NCI-H1694 treated with DMSO at 0.1 percent for 48 hours (cell line): ENCODE results near the gene SCN5A.
A peak's percentile ranks its signal among the peaks of the same experiment; 100 is the strongest.

Experiments used
- DNase-seq: peaks from one replicate; lab custom pipeline; 2025; lab: John Stamatoyannopoulos, UW

SCN5A gene

DNA sequence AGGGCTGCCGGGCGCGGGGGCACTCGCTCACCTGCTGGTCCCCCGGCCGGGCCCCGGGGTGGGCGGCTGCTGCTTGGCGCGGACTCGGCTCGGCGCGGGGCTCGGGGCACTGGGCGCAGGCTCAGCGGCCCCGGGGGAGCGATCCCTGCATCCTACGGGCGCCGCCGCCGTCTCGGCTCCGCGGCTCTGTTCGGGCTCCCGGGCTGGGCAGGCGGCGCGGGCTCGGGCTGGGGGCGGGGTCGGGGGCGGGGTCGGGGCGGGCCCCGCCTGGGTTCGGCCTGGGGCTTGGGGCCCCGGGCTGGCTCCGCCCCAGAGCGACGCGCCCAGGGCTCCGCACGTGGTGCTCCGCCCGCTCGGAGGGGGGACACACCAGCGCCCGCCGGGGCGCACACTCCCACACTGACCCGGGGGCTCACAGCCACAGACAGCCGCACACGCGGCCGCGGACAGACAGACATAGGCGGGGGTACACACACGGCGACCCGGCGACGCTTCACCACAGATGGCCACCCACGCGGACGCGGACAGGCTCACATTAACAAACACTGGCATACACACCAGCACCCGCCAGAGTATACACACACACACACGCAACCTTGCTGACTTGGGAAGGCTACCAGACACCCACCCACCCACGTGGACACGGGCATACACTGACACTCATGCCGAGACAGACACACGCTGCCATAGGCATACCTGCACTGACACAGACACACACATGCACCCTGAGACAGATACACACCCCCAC is at the start of gene SCN5A:
SCN5A (minus strand) TSS at position 188 of the 748 bp plus-strand sequence. CDS start 16,380 bp downstream, outside the sequence.
- DNase-seq: no peak

GRCh38 chr3:38698760-38699159 is 49.3 kb upstream of the SCN5A start:
- no peak for DNase-seq

GRCh38 chr3:38698061-38698460 is 48.6 kb upstream of the SCN5A start:
- no peak for DNase-seq

GRCh38 chr3:38696034-38696433 is 46.5 kb upstream of the SCN5A start:
- no peak for DNase-seq

DNA sequence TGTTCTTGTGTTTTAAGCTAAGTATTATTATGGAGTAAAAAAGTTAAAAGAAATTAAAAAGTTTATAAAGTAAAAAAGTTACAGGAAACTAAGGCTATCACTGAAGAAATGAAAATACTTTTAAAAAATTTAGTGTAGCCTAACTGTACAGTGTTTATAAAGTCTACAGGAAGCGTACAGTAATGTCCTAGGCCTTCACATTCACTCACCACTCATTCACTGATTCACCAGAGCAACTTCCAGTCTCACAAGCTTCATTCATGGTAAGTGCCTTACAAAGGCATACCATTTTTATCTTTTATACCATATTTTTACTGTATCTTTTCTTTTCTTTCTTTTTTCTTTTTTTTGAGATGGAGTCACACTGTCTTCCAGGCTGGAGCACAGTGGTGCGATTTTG is 40.7 kb upstream of the SCN5A start:
- no peak for DNase-seq

- DNase-seq: no peak
Observed at GRCh38 chr3:38689774-38690173, 40.3 kb upstream of the SCN5A start.

DNA sequence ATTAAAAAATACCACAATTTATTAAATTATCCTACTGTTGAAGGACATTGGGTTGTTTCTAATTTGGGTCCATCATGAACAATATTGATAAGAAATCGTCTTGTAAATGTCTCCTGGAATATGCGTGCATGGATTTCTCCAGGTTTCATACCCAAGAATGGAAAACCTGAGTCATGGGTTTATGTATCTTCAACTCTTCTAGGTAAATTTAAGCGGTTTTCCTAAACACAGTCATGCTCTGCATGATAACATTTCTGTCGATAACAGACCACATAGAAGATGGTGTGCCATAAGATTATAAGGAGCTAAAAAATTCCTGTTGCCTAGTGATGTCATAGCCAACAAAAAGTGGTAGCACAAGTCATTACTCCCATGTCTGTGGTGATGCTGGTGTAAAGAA is 39.9 kb upstream of the SCN5A start:
- no peak for DNase-seq

GRCh38 chr3:38687321-38687720 is 37.8 kb upstream of the SCN5A start:
- no peak for DNase-seq

- no peak for DNase-seq
Observed at GRCh38 chr3:38684546-38684945, 35.1 kb upstream of the SCN5A start.

DNA sequence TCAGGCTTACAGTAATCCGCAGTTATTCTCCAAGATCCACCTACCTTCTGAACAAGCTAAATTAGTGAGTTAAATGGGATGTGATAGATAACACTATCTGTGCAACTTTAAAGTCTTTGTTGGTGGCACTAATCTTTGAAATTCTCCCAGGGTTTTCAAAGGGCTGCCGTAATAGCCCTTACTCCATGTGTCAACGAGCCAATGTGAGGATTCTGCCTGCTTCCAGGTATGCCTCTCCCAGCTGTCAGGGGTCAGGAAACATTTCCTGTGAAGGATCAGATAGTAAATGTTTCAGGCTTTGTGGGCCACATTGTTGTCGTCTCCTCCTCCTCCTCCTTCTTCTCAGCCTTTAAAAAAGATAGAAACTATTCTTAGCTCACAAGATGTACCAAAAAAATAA is 20.2 kb upstream of the SCN5A start:
- DNase-seq: no peak

DNA sequence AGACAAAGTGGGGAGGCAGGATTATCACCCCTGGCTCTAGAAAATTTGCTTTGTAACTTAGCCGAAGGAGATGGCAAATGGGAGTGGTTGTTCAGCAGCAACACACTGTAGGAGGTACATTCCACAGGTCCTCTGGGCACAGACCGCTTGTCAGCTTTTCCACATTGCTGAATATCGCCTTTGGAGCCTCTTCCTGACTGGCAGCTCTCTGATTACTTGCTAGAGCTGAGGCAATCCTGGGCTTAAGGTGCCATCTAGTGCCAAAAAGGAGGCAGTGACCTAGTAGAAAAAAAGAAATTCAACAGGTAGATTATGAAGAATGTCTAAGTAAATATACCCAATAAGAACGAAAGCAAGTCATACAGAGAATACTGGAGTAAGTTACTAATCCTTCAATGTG is 13.1 kb upstream of the SCN5A start:
- peak; percentile 14 for DNase-seq

DNA sequence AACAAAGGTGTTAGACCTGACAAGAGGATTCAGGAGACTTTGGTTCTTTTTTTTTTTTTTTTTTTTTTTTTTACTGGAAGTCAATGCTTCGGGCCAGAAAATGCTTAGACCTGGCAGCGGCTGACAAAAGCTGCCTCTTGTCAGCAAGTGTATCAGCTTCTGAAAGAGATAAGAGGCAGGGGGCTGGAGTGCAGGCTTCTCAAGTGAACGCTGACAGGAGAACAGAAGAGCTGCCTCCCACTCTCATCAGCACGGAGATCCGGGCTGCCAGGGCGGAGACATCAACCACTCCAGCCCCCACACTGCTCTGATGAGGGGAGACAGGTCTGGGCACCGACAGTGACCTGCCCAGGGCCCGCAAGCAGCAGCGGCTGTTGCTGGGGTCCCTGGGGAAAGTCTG is 9.4 kb upstream of the SCN5A start:
- DNase-seq: no peak

- DNase-seq: no peak
Observed at GRCh38 chr3:38657369-38657768, 7.9 kb upstream of the SCN5A start.

- DNase-seq: peak; percentile 25
Observed at GRCh38 chr3:38655708-38656300, 6.3 kb upstream of the SCN5A start.

GRCh38 chr3:38653685-38654537 is 4.4 kb upstream of the SCN5A start:
- DNase-seq: no peak

DNA sequence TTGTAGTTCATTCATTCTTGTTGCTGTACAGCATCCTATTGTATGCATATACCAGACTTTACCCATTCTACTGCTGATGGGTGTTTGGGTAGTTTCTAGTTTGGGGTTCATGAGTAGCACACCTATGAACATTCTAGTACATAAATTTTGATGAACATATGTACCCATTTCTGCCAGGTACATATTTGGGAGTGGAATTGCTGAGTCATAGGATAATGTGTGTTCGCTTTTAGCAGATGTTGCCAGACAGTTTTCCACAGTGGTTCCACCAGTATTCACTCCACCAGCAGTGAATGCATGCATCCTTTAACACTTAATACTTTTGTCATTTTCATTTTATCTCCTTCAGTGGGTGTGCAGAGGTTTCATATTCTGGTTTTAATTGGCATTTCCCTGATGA is 3.4 kb upstream of the SCN5A start:
- no peak for DNase-seq

GRCh38 chr3:38651153-38651789 is 1.8 kb upstream of the SCN5A start:
- DNase-seq: peak; percentile 6

DNA sequence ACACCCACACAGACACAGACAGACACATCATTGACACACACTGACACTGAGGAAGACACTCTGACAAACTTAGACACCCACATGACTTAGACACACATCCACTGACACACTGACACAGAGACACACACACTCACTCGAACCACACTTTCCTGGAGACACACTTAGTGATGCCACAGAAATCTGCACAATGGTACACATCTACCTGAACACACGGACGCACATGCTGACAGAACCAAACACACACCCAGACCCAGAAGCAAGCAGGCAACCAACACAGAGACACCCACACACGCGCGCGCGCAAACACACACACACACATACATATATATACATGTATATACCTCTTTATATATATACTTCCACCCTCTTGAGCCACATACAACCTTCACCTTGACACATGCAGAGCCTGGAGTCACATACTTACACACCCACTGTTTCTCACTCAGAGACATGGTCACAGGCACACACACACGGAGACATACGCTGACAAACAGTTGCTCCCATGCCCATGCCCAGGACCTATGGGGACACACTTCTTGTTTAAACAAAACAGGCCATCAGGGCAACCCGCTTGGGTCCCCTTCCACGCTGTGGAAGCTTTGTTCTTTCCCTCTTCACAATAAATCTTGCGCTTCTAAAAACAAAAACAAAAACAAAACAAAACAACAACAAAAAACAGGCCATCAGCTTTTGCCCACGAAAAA is 913 bp upstream of the SCN5A start:
- no peak for DNase-seq

DNA sequence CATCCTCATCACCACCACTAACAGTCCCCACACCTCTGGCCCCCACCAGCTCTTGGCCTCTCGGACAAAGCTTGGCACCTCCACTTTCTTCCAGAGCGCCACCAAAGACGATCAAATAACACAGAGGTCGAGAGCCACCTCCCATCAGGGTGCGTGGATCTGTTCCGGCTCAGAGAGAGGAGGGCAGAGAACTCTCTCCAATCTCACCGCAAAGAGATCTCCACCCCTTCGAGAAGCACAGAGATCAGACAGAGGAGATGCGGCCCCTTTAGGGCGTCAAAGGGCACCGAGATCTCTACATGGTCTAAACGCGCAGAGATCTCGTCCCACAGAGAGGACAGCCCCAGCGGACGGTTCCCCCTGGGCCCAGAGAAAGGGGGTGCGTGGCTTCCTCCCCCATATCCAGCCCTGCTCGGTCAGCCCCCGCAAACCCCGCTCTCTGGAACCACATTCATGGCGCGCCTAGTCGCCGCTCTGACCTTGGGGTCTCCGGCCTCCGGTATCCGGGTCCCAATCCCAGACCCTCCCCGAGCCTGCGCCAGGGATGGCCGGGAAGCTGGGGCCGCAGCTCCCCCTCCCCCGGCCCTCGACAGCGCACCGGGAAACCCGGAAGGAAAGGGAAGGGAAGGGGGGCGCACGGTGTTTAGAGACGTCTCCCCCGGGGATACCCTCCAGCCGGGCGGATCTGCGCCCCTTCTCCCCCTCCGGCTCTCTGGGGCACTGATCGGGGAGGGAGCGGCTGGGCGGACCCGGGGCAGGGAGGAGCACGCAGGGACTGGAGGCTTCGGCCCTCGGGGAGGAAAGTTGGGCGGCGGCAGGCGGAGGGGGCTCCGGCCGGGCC is 608 bp downstream of the SCN5A start:
- DNase-seq: no peak

GRCh38 chr3:38648024-38648658 is 1.3 kb downstream of the SCN5A start:
- DNase-seq: no peak
